ENCODE data around the gene PPHLN1. TPM values are rescaled to one million over a fixed set of nuclear protein-coding genes. Genes with fewer than 3 reads are reported as not detected.
"Not testable (repeated sequence)": the region's sequence is repeated elsewhere in the genome, so short reads cannot be mapped to it uniquely, and the experiment has no call there.

PPHLN1 gene
- total RNA-seq, 2 experiments from 2014 or later = 79.9 to 81.3 TPM

DNA sequence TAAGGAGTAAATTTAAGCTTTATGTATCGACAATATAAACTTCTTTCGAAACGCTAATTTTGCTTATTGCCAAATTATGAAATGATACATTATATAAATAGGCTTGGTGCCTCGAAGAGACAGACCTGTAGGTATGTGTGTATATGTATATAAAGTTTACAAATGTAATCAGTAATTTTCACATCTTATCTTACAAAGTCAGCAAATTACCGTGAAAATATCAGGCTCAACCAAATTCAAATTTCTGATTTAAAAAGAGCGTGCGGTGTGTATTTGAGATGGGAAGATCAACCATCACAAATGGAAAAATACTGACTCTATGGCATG, 678 bp upstream of the PPHLN1 start:
- no peak for DNase-seq
- H3K27ac Mint-ChIP-seq = peak overlapping the region; percentile 91
- no peaks in the 10 kb centered on the region for H3K27me3 Mint-ChIP-seq
- CTCF ChIA-PET = interaction anchor here (0.6 to 2.8 kb wide), 3 partner anchors 21 to 89 kb away, joined by 3 to 8 read pairs (median 3); no protein-coding TSS in a partner anchor
- H3K36me3 Mint-ChIP-seq = peaks cover 16% of the 10 kb centered on the region
- H3K9me3 Mint-ChIP-seq = no peaks in the 10 kb centered on the region
- H3K4me3 Mint-ChIP-seq = peak overlapping the region; percentile 91
- POLR2A ChIA-PET = interaction anchor here (1.6 kb wide), 1 partner anchor 20 kb away, joined by 3 read pairs; no protein-coding TSS in a partner anchor
- intact Hi-C loops (cut with micrococcal nuclease) = loop anchor here (5.0 kb wide), 1 partner anchor 37 kb away; no protein-coding TSS in a partner anchor
- peaks cover 36% of the 10 kb centered on the region for H3K4me1 Mint-ChIP-seq (ENCODE audit: low read depth)

DNA sequence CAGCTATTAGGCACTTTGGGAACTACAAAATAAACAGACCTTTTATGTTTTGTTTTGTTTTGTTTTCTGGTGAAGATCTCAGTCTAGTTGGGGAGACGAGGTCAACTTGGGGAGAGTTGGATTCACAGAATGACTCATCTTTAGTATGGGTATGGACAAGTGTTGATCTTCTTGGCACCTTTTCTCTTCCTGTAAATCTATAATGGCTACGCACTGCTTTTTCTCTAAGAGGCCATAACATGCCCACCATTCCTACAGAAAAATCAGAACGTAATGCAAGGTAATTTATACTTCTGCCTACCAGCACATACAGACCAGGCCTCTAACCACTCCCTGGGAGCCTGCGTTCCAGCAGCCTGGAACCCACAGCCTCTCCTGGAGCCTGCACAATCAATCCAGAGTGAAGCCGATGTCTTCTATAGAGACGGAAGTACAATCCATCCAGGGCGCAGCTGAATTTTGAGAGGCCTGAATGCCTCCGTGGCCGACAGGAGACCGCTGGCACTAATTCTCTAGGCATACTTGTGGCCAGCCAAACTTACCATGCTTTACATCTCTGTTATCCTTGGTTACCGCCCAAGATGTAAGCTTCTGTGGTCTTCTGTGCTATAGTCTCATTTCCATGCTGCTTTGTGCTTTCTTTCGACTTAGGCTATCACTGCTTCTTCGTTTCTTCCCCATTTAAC, 717 bp downstream of the PPHLN1 start:
- Mint-ChIP-seq H3K4me3 (peak overlapping the region; percentile 91), H3K4me1 (ENCODE audit: low read depth) (peaks cover 46% of the 10 kb centered on the region), H3K9me3 (no peaks in the 10 kb centered on the region), H3K27ac (peak overlapping the region; percentile 91), H3K27me3 (no peaks in the 10 kb centered on the region), H3K36me3 (peaks cover 11% of the 10 kb centered on the region)
- peak; percentile 25 for DNase-seq
- ChIA-PET POLR2A (interaction anchor here (0.6 to 1.6 kb wide), 2 partner anchors 18 to 28 kb away, joined by 3 to 7 read pairs; no protein-coding TSS in a partner anchor), CTCF (interaction anchor here (0.9 to 2.8 kb wide), 4 partner anchors 9 to 200 kb away, joined by 3 to 8 read pairs (median 4); partner anchors contain the start of gene GXYLT1)
- intact Hi-C loops (cut with micrococcal nuclease) = loop anchor here (1.0 to 5.0 kb wide), 8 partner anchors 16 to 228 kb away; no protein-coding TSS in a partner anchor

DNA sequence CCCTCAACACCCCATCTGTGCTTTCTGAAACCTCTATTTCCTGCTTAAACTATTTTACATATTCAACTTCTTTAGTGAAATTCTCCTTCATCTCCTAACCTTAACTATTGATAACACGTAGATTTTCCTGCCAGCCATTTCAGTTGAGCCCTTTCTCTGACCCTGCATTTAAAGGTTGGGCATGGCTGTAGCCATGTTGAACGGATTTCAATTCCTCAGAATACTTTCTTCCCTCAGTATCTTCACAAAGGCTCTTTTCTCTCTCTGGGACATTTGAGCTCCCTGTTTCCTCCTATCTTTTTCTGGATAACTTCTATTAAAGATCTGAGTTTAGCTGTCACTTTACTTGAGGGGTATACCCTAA, 1.2 kb downstream of the PPHLN1 start:
- Mint-ChIP-seq H3K27me3 (no peaks in the 10 kb centered on the region), H3K36me3 (peaks cover 10% of the 10 kb centered on the region), H3K9me3 (no peaks in the 10 kb centered on the region), H3K27ac (peak overlapping the region; percentile 91), H3K4me3 (peak overlapping the region; percentile 91), H3K4me1 (ENCODE audit: low read depth) (peaks cover 52% of the 10 kb centered on the region)
- DNase-seq = no peak
- POLR2A ChIA-PET = no interaction called here
- intact Hi-C loops (cut with micrococcal nuclease) = loop anchor here (2.0 to 5.0 kb wide), 5 partner anchors 16 to 228 kb away; no protein-coding TSS in a partner anchor
- CTCF ChIA-PET = interaction anchor here (0.9 to 2.8 kb wide), 3 partner anchors 91 to 201 kb away, joined by 3 to 8 read pairs (median 3); partner anchors contain the start of gene GXYLT1

DNA sequence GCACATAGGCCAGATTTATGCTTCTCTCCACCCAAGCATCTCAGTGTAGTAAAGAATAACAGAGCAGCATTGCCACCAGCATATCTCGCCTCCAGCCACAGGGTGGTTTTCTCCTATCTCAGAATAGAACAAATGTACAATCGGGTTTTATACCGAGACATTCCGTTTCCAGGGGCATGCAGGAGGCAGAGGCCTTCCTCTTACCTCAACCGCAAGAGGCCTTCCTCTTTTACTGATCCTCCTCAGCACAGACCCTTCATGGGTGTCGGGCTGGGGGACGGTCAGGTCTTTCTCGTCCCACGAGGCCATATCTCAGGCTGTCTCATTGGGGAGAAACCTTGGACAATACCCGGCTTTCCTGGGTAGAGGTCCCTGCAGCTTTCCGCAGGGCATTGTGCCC, 4.1 kb downstream of the PPHLN1 start:
- CTCF ChIA-PET, H3K36me3 Mint-ChIP-seq, H3K27me3 Mint-ChIP-seq, H3K4me3 Mint-ChIP-seq, DNase-seq, POLR2A ChIA-PET, H3K9me3 Mint-ChIP-seq, H3K27ac Mint-ChIP-seq: not testable (repeated sequence)
- intact Hi-C loops (cut with micrococcal nuclease) = loop anchor here (5.0 kb wide), 1 partner anchor 308 kb away; no protein-coding TSS in a partner anchor
- H3K4me1 Mint-ChIP-seq (ENCODE audit: low read depth) = peaks cover 59% of the 10 kb centered on the region

DNA sequence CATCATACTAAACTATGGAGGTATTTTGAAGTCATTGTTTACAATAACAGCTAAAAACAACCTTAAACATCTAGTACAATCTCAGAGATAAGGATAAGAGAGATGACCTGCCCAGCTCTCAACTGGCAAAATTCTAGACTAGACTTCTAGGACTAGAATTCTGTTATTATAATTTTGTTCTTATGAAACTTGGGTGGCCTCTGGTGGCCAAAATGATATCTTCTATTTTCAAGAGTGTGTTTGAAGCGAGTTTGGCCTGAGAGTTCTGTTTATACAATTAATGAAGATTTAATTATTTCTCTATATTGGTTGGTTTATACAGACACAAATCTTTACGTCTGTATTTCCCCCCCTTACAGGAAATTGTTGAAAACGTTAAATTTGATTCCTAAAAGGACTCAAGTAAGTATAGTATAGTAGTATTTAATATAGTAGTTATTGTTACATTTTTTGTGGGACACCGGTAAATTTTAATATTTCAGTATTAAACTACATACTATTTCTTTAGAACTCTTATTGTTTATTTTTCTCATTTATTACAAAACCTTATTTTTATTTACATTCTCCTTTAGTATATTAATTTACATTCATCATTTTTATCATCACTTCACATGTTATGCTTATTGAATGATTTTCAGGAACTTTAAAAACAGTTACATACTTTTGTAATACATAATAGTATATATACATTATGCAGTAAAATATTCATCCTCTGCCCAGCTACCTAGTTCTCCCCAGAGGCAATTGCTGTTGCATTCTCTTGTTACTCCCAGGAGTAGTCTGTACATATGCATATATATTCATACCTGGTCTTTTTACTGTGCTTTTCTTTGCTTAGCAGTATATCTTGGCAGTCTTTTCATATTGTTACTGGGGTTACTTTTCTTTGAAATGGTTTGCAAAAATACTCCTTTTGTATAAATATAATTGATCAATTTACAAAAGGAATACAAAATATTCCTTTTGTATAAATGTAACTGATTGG, 6.6 kb downstream of the PPHLN1 start:
- CTCF ChIA-PET = interaction anchor here (0.5 to 1.7 kb wide), 24 partner anchors 9 to 631 kb away, joined by 3 to 15 read pairs (median 4); no protein-coding TSS in a partner anchor
- DNase-seq = no peak
- H3K4me3 Mint-ChIP-seq = no peak overlapping the region
- intact Hi-C loops (cut with micrococcal nuclease) = loop anchor here (1.0 to 5.0 kb wide), 2 partner anchors 203 to 310 kb away; no protein-coding TSS in a partner anchor
- H3K9me3 Mint-ChIP-seq = no peaks in the 10 kb centered on the region
- H3K27ac Mint-ChIP-seq = no peak overlapping the region
- POLR2A ChIA-PET = interaction anchor here (0.6 kb wide), 1 partner anchor 20 kb away, joined by 3 read pairs; no protein-coding TSS in a partner anchor
- peaks cover 5% of the 10 kb centered on the region for H3K36me3 Mint-ChIP-seq
- no peaks in the 10 kb centered on the region for H3K27me3 Mint-ChIP-seq
- peaks cover 51% of the 10 kb centered on the region for H3K4me1 Mint-ChIP-seq (ENCODE audit: low read depth)

DNA sequence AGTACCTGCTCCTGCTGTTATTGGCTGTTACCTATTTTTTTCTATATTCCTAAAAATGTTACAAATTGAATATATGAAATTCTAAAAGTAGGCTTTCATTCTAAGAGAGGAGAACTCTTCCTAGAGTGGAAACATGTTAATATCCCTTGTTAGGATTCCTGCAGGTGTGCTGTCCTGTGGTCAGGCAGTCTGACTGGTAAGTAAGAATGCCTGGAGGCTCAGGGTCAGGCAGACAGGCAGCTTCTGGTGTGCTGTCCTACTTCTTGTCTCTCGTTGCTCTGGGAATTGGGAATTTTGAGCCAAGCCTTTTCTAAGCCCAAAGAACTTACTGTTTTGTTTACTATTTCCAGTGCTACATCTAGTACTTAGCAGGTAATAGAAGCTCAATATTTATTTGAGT, 10.3 kb downstream of the PPHLN1 start:
- no peak for DNase-seq
- intact Hi-C loops (cut with micrococcal nuclease) = no loop called here
- H3K4me1 Mint-ChIP-seq (ENCODE audit: low read depth) = peaks cover 40% of the 10 kb centered on the region
- no peak overlapping the region for H3K4me3 Mint-ChIP-seq
- POLR2A ChIA-PET = interaction anchor here (0.6 kb wide), 1 partner anchor 57 kb away, joined by 6 read pairs; no protein-coding TSS in a partner anchor
- no peak overlapping the region for H3K27ac Mint-ChIP-seq
- CTCF ChIA-PET = interaction anchor here (1.1 kb wide), 2 partner anchors 10 to 26 kb away, joined by 3 to 4 read pairs; partner anchors contain the start of genes PPHLN1 and ZCRB1
- H3K27me3 Mint-ChIP-seq = no peaks in the 10 kb centered on the region
- peaks cover 14% of the 10 kb centered on the region for H3K36me3 Mint-ChIP-seq
- no peaks in the 10 kb centered on the region for H3K9me3 Mint-ChIP-seq

DNA sequence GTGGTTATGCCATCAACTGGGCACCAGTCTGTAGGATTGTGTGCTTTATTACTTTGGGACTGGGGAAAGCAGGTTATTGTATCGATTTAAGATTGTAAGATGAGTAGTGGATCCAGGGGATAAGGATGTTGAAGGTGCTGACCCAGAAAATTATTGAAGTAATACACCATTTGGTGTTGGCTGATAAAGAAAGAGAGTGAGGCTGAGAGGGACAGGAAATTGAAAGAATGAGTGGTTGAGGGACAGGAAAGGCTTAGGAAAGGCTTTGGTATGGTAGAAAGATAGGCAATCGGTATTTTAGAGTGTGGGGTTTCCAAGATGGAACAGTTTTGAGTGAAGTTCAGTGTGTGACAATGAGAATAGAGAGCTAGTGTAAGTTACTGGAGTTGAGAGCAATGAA, 12.3 kb downstream of the PPHLN1 start:
- POLR2A ChIA-PET = no interaction called here
- Mint-ChIP-seq H3K36me3 (peaks cover 15% of the 10 kb centered on the region), H3K4me1 (ENCODE audit: low read depth) (peaks cover 36% of the 10 kb centered on the region), H3K27me3 (no peaks in the 10 kb centered on the region), H3K27ac (no peak overlapping the region), H3K9me3 (no peaks in the 10 kb centered on the region), H3K4me3 (no peak overlapping the region)
- no peak for DNase-seq
- intact Hi-C loops (cut with micrococcal nuclease) = no loop called here
- CTCF ChIA-PET = no interaction called here

DNA sequence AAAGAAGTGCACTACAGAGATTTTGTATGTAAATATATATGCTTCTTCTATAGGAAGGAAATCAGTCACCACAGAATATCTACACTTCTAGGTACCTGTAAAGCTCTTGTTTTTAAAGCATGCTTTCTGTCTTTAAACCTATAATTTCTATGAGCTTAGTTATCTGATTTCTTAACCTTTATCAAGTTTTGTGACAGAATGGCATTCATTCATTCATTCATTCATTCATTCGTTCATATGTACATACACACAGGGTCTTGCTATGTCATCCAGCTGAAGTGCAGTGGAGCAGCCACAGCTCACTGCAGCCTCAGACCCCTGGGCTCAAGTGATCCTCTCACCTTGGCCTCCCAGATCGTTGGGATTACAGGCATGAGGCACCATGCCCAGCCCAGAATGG, 16.1 kb downstream of the PPHLN1 start:
- Mint-ChIP-seq H3K36me3 (peaks cover 14% of the 10 kb centered on the region), H3K4me3 (no peak overlapping the region), H3K9me3 (no peaks in the 10 kb centered on the region), H3K4me1 (ENCODE audit: low read depth) (peaks cover 41% of the 10 kb centered on the region), H3K27me3 (no peaks in the 10 kb centered on the region), H3K27ac (no peak overlapping the region)
- ChIA-PET CTCF (interaction anchor here (1.1 to 1.3 kb wide), 2 partner anchors 10 to 30 kb away, joined by 3 read pairs; no protein-coding TSS in a partner anchor), POLR2A (no interaction called here)
- intact Hi-C loops (cut with micrococcal nuclease) = loop anchor here (2.0 kb wide), 2 partner anchors 15 to 19 kb away; partner anchors contain the start of genes PPHLN1 and ZCRB1
- no peak for DNase-seq

DNA sequence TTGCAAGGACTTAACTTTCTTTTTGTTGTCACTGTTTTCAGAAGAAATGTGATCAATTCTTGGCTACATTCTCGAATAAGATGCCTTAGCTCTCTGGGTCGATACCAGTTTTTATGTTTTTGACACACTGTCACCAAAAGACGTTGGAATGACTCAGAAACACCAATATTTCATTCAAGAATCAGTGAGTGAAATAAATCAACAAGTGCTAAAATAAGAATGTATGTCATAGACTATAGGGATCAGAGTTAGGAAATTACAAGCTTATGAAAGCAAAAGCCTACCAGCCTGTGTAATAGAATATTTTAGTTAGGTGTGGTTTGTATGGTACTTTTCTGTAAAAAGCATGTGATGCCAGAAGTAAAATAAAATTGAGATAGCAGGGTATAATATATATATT, 17.8 kb downstream of the PPHLN1 start:
- no peak for DNase-seq
- intact Hi-C loops (cut with micrococcal nuclease) = loop anchor here (1.0 to 2.0 kb wide), 3 partner anchors 17 to 43 kb away; partner anchors contain the start of genes PPHLN1 and ZCRB1
- no peak overlapping the region for H3K4me3 Mint-ChIP-seq
- H3K4me1 Mint-ChIP-seq (ENCODE audit: low read depth) = peaks cover 36% of the 10 kb centered on the region
- CTCF ChIA-PET = interaction anchor here (1.2 kb wide), 2 partner anchors 12 to 28 kb away, joined by 4 read pairs; no protein-coding TSS in a partner anchor
- peaks cover 11% of the 10 kb centered on the region for H3K36me3 Mint-ChIP-seq
- H3K27ac Mint-ChIP-seq = peak overlapping the region; percentile 9
- H3K9me3 Mint-ChIP-seq = no peaks in the 10 kb centered on the region
- POLR2A ChIA-PET = interaction anchor here (1.2 kb wide), 1 partner anchor 17 kb away, joined by 4 read pairs; no protein-coding TSS in a partner anchor
- no peaks in the 10 kb centered on the region for H3K27me3 Mint-ChIP-seq

DNA sequence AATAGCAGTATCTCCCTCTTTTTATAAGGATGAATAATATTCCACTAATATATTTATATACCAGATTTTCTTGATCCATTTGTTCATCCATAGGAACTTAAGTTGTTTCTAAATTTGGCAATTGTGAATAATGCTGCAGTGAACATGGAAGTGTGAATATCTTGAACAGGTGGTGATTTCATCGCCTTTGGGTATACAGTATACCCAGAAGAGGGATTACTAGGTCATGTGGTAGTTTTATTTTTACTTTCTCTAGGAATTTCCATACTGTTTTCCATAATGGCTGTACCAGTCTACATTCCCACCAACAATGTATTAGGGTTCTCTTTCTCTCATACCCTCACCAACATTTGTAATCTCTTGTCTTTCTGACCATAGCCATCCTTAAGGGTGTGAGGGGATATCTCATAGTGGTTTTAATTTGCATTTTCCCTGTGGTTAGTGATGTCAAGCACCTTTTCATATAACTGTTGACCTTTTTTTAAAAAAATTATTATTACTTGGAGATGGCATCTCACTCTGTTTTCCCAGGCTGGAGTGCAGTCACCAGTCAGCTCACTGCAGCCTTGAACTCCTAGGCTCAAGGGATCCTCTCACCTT, 20.5 kb downstream of the PPHLN1 start:
- intact Hi-C loops (cut with micrococcal nuclease) = no loop called here
- no peaks in the 10 kb centered on the region for H3K9me3 Mint-ChIP-seq
- ChIA-PET CTCF (interaction anchor here (0.9 to 3.0 kb wide), 4 partner anchors 11 to 323 kb away, joined by 3 to 13 read pairs (median 6); no protein-coding TSS in a partner anchor), POLR2A (no interaction called here)
- DNase-seq = no peak
- peaks cover 28% of the 10 kb centered on the region for H3K4me1 Mint-ChIP-seq (ENCODE audit: low read depth)
- no peak overlapping the region for H3K4me3 Mint-ChIP-seq
- H3K27ac Mint-ChIP-seq = no peak overlapping the region
- H3K27me3 Mint-ChIP-seq = no peaks in the 10 kb centered on the region
- peaks cover 3% of the 10 kb centered on the region for H3K36me3 Mint-ChIP-seq
